ENCODE measurements around the gene TMEM51. TPM values are rescaled to one million over a fixed set of nuclear protein-coding genes. Genes with fewer than 3 reads are reported as not detected.

TMEM51 gene
- total and polyA plus RNA-seq, 2 donors, result 3.4 to 9.7 TPM

GRCh38 chr1:15212954-15213291 lies 59.4 kb downstream of the TMEM51 start:
- H3K27ac ChIP-seq (ENCODE audit: low read depth in 1 of 2, low read length in 1 of 2), result no peak overlapping the region
- no peaks in the 10 kb centered on the region for H3K4me1 ChIP-seq (ENCODE audit: control insufficient read depth in 2 of 2, insufficient read depth in 2 of 2, low read length in 2 of 2)
- H3K27me3 ChIP-seq (ENCODE audit: control insufficient read depth in 2 of 2, insufficient read depth in 1 of 2, low read length in 1 of 2), result no peaks in the 10 kb centered on the region
- H3K4me3 ChIP-seq (ENCODE audit: low read length in 2 of 2), result no peak overlapping the region
- WGBS, result 97% methylated on average over 3 of the region's 3 CpGs
- no peaks in the 10 kb centered on the region for H3K9me3 ChIP-seq (ENCODE audit: control insufficient read depth in 2 of 2, insufficient read depth in 1 of 2, low read length in 1 of 2)
- no peak for DNase-seq (ENCODE audit: low read depth in 6 of 9, low spot score in 9 of 9)
- H3K36me3 ChIP-seq (ENCODE audit: control insufficient read depth in 2 of 2, insufficient read depth in 2 of 2, low read length in 1 of 2), result no peaks in the 10 kb centered on the region

DNA sequence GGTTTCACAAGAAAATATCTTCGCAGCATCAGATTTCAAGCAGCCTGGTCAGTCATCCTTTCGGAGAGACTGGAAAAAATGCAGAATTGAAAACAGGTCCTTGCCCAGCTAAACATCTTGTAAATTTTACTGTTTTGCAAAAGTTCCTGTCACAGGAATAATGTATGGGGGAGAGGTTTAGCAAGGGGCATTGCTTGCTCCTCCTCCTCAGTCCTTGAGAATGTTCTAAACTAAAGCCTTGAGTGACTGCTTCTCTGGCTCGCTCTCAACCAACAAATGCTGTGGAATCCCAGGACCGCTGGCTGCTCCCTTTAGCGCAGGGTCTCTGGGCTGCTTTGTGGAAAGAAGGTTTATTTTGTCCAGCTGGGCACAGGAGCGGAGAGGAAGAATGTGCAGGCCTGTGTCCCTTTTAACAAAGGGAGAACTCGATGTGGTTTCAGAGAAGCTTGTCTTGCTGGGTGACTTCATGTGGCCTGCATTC lies 59.8 kb downstream of the TMEM51 start:
- H3K4me1 ChIP-seq (ENCODE audit: control insufficient read depth in 2 of 2, insufficient read depth in 2 of 2, low read length in 2 of 2), result no peaks in the 10 kb centered on the region
- H3K9me3 ChIP-seq (ENCODE audit: control insufficient read depth in 2 of 2, insufficient read depth in 1 of 2, low read length in 1 of 2), result no peaks in the 10 kb centered on the region
- H3K36me3 ChIP-seq (ENCODE audit: control insufficient read depth in 2 of 2, insufficient read depth in 2 of 2, low read length in 1 of 2), result no peaks in the 10 kb centered on the region
- no peak overlapping the region for H3K4me3 ChIP-seq (ENCODE audit: low read length in 2 of 2)
- 91% methylated on average over 7 of the region's 7 CpGs for WGBS
- no peaks in the 10 kb centered on the region for H3K27me3 ChIP-seq (ENCODE audit: control insufficient read depth in 2 of 2, insufficient read depth in 1 of 2, low read length in 1 of 2)
- H3K27ac ChIP-seq (ENCODE audit: low read depth in 1 of 2, low read length in 1 of 2), result no peak overlapping the region
- DNase-seq (ENCODE audit: low read depth in 6 of 9, low spot score in 9 of 9), result no peak

DNA sequence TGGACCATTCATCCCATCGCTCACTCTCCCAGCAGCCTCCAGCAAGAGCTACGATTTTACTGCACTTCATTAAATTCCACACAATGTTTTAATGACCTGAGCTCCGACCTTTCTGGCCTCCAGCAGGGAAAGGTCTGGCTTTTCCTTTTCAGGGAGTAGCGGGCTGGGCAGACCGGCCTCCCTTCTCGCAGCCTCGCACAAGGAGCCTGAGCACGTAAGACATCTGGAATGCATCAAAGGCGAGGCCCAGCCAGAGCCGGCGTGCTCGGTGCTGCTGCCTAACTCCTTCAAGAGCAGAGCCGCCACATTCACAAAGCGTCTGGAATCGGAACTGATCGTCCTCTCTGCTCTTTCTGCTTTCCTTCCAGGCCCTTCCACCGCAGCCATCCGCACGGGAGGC lies 61.0 kb downstream of the TMEM51 start:
- H3K27me3 ChIP-seq (ENCODE audit: control insufficient read depth in 2 of 2, insufficient read depth in 1 of 2, low read length in 1 of 2), result no peaks in the 10 kb centered on the region
- H3K36me3 ChIP-seq (ENCODE audit: control insufficient read depth in 2 of 2, insufficient read depth in 2 of 2, low read length in 1 of 2), result no peaks in the 10 kb centered on the region
- no peaks in the 10 kb centered on the region for H3K9me3 ChIP-seq (ENCODE audit: control insufficient read depth in 2 of 2, insufficient read depth in 1 of 2, low read length in 1 of 2)
- 96% methylated on average over 19 of the region's 19 CpGs for WGBS
- H3K27ac ChIP-seq (ENCODE audit: low read depth in 1 of 2, low read length in 1 of 2), result no peak overlapping the region
- no peaks in the 10 kb centered on the region for H3K4me1 ChIP-seq (ENCODE audit: control insufficient read depth in 2 of 2, insufficient read depth in 2 of 2, low read length in 2 of 2)
- no peak for DNase-seq (ENCODE audit: low read depth in 6 of 9, low spot score in 9 of 9)
- H3K4me3 ChIP-seq (ENCODE audit: low read length in 2 of 2), result no peak overlapping the region

GRCh38 chr1:15215116-15215515 lies 61.6 kb downstream of the TMEM51 start:
- H3K27me3 ChIP-seq (ENCODE audit: control insufficient read depth in 2 of 2, insufficient read depth in 1 of 2, low read length in 1 of 2), result no peaks in the 10 kb centered on the region
- H3K4me3 ChIP-seq (ENCODE audit: low read length in 2 of 2), result no peak overlapping the region
- no peak for DNase-seq (ENCODE audit: low read depth in 6 of 9, low spot score in 9 of 9)
- H3K27ac ChIP-seq (ENCODE audit: low read depth in 1 of 2, low read length in 1 of 2), result no peak overlapping the region
- no peaks in the 10 kb centered on the region for H3K4me1 ChIP-seq (ENCODE audit: control insufficient read depth in 2 of 2, insufficient read depth in 2 of 2, low read length in 2 of 2)
- H3K36me3 ChIP-seq (ENCODE audit: control insufficient read depth in 2 of 2, insufficient read depth in 2 of 2, low read length in 1 of 2), result no peaks in the 10 kb centered on the region
- WGBS, result 96% methylated on average over 23 of the region's 23 CpGs
- H3K9me3 ChIP-seq (ENCODE audit: control insufficient read depth in 2 of 2, insufficient read depth in 1 of 2, low read length in 1 of 2), result no peaks in the 10 kb centered on the region

DNA sequence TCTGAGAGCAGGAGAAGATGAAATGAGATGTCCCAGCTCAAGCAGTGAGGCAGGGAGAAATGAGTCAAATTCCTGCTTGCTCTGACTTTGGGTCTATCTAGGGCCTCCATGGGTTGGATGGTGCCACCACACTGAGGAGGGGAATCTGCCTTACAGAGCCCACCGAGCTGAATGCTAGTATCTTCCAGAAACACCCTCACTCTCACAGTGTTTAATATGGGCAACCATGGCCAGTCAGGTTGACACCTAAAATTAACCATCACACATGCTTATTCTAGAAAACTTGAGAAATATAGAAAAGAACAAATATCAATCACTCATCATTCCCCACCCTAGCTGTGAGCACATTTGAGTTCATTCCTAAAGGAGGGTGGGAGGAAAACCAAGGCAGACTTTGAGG lies 64.1 kb downstream of the TMEM51 start:
- Histone ChIP-seq H3K4me1 (ENCODE audit: control insufficient read depth in 2 of 2, insufficient read depth in 2 of 2, low read length in 2 of 2) (no peaks in the 10 kb centered on the region), H3K27me3 (ENCODE audit: control insufficient read depth in 2 of 2, insufficient read depth in 1 of 2, low read length in 1 of 2) (no peaks in the 10 kb centered on the region), H3K4me3 (ENCODE audit: low read length in 2 of 2) (no peak overlapping the region), H3K9me3 (ENCODE audit: control insufficient read depth in 2 of 2, insufficient read depth in 1 of 2, low read length in 1 of 2) (no peaks in the 10 kb centered on the region), H3K27ac (ENCODE audit: low read depth in 1 of 2, low read length in 1 of 2) (no peak overlapping the region), H3K36me3 (ENCODE audit: control insufficient read depth in 2 of 2, insufficient read depth in 2 of 2, low read length in 1 of 2) (no peaks in the 10 kb centered on the region)
- WGBS, result 95% methylated on average over 1 of the region's 1 CpG
- no peak for DNase-seq (ENCODE audit: low read depth in 6 of 9, low spot score in 9 of 9)

- 81% methylated on average over 6 of the region's 6 CpGs for WGBS
- DNase-seq (ENCODE audit: low read depth in 6 of 9, low spot score in 9 of 9), result no peak
- Histone ChIP-seq H3K27me3 (ENCODE audit: control insufficient read depth in 2 of 2, insufficient read depth in 1 of 2, low read length in 1 of 2) (no peaks in the 10 kb centered on the region), H3K9me3 (ENCODE audit: control insufficient read depth in 2 of 2, insufficient read depth in 1 of 2, low read length in 1 of 2) (no peaks in the 10 kb centered on the region), H3K36me3 (ENCODE audit: control insufficient read depth in 2 of 2, insufficient read depth in 2 of 2, low read length in 1 of 2) (no peaks in the 10 kb centered on the region), H3K27ac (ENCODE audit: low read depth in 1 of 2, low read length in 1 of 2) (peak overlapping the region in 1 of 2 donors; percentile 20), H3K4me3 (ENCODE audit: low read length in 2 of 2) (no peak overlapping the region), H3K4me1 (ENCODE audit: control insufficient read depth in 2 of 2, insufficient read depth in 2 of 2, low read length in 2 of 2) (no peaks in the 10 kb centered on the region)
These were observed 65.0 kb downstream of the TMEM51 start for GRCh38 chr1:15218287-15219279.

DNA sequence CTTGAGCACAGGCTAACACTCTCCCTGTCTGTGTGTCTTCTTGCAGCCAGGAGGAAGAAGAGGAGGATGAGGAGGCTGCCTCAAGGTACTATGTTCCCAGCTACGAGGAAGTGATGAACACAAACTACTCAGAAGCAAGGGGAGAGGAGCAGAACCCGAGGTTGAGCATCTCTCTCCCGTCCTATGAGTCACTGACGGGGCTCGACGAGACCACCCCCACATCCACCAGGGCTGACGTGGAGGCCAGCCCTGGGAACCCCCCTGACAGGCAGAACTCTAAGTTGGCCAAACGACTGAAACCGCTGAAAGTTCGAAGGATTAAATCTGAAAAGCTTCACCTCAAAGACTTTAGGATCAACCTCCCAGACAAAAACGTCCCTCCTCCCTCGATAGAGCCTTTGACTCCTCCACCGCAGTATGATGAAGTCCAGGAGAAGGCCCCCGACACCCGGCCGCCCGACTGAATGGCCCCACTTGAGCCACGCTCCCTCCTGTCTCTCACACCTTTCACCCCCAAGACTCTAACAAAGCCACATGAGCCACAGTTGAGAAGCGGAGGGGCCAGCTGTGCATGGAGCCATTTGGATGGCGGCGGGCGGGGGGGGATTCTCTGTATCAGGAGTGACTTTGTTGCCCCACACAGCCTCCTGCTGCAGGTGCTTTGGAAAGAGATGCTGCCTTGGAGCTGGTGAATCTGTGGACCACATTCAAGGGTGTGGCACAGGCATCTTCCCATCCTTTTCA lies 65.9 kb downstream of the TMEM51 start:
- H3K9me3 ChIP-seq (ENCODE audit: control insufficient read depth in 2 of 2, insufficient read depth in 1 of 2, low read length in 1 of 2), result no peaks in the 10 kb centered on the region
- H3K4me1 ChIP-seq (ENCODE audit: control insufficient read depth in 2 of 2, insufficient read depth in 2 of 2, low read length in 2 of 2), result no peaks in the 10 kb centered on the region
- H3K36me3 ChIP-seq (ENCODE audit: control insufficient read depth in 2 of 2, insufficient read depth in 2 of 2, low read length in 1 of 2), result no peaks in the 10 kb centered on the region
- no peak overlapping the region for H3K27ac ChIP-seq (ENCODE audit: low read depth in 1 of 2, low read length in 1 of 2)
- 96% methylated on average over 22 of the region's 22 CpGs for WGBS
- H3K27me3 ChIP-seq (ENCODE audit: control insufficient read depth in 2 of 2, insufficient read depth in 1 of 2, low read length in 1 of 2), result no peaks in the 10 kb centered on the region
- no peak for DNase-seq (ENCODE audit: low read depth in 6 of 9, low spot score in 9 of 9)
- no peak overlapping the region for H3K4me3 ChIP-seq (ENCODE audit: low read length in 2 of 2)

- no peaks in the 10 kb centered on the region for H3K9me3 ChIP-seq (ENCODE audit: control insufficient read depth in 2 of 2, insufficient read depth in 1 of 2, low read length in 1 of 2)
- WGBS, result 89% methylated on average over 12 of the region's 12 CpGs
- H3K36me3 ChIP-seq (ENCODE audit: control insufficient read depth in 2 of 2, insufficient read depth in 2 of 2, low read length in 1 of 2), result no peaks in the 10 kb centered on the region
- H3K4me3 ChIP-seq (ENCODE audit: low read length in 2 of 2), result no peak overlapping the region
- no peaks in the 10 kb centered on the region for H3K27me3 ChIP-seq (ENCODE audit: control insufficient read depth in 2 of 2, insufficient read depth in 1 of 2, low read length in 1 of 2)
- no peak overlapping the region for H3K27ac ChIP-seq (ENCODE audit: low read depth in 1 of 2, low read length in 1 of 2)
- H3K4me1 ChIP-seq (ENCODE audit: control insufficient read depth in 2 of 2, insufficient read depth in 2 of 2, low read length in 2 of 2), result no peaks in the 10 kb centered on the region
- DNase-seq (ENCODE audit: low read depth in 6 of 9, low spot score in 9 of 9), result no peak
These were observed 66.5 kb downstream of the TMEM51 start for GRCh38 chr1:15220024-15220392.

DNA sequence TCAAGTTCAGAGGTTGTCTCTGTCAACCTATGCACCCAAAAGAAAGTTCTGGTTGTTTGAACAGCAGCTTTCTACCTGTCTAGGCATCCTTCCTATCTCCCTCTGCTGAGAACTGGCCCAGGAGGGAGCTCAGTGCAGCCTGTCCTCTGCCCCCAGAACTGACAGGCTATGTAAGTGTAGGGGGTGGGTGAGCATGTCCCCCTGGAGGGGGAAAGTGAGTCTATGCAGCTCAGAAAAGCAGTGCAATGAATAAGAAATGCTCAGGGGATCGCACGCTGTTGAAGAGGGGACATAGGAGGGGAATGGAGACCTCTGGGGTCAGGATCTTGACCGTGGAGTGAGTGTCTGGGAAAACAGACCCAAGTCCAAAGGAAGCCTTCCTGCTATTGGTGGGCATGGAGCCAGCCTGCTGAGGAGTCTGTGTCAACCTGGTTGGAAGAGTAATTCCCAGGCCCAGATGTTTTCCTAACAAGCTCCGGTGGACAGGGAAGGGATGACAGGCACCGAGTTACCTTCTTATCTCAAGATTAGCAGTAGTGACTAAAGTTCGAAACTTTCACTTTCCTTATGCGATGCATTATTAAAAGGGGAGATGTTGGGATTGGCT lies 67.4 kb downstream of the TMEM51 start:
- Histone ChIP-seq H3K4me3 (ENCODE audit: low read length in 2 of 2) (no peak overlapping the region), H3K27me3 (ENCODE audit: control insufficient read depth in 2 of 2, insufficient read depth in 1 of 2, low read length in 1 of 2) (no peaks in the 10 kb centered on the region), H3K9me3 (ENCODE audit: control insufficient read depth in 2 of 2, insufficient read depth in 1 of 2, low read length in 1 of 2) (no peaks in the 10 kb centered on the region), H3K27ac (ENCODE audit: low read depth in 1 of 2, low read length in 1 of 2) (no peak overlapping the region), H3K4me1 (ENCODE audit: control insufficient read depth in 2 of 2, insufficient read depth in 2 of 2, low read length in 2 of 2) (no peaks in the 10 kb centered on the region), H3K36me3 (ENCODE audit: control insufficient read depth in 2 of 2, insufficient read depth in 2 of 2, low read length in 1 of 2) (no peaks in the 10 kb centered on the region)
- DNase-seq (ENCODE audit: low read depth in 6 of 9, low spot score in 9 of 9), result no peak
- 95% methylated on average over 7 of the region's 7 CpGs for WGBS

All from thymus (tissue), 11 donors.